ENCODE data around the gene SRF. TPM values are rescaled to one million over a fixed set of nuclear protein-coding genes. Genes with fewer than 3 reads are reported as not detected.

The SRF gene
- total and polyA plus RNA-seq, 2 donors (not counting 1 experiment from before 2014, with no cell fraction given) = 16.0 to 32.3 TPM

- H3K79me2 ChIP-seq (ENCODE audit: control insufficient read depth, insufficient read depth, low read length) = no peaks in the 10 kb centered on the region
- no peak overlapping the region for H3K27ac ChIP-seq (ENCODE audit: insufficient read depth, low read length)
- no peak overlapping the region for H3K4me2 ChIP-seq (ENCODE audit: extremely low read depth, insufficient read depth, low read length)
- H3K9ac ChIP-seq (ENCODE audit: insufficient read depth, low read length) = no peak overlapping the region
- TF ChIP-seq CTCF (conservative IDR thresholded peaks at IDR 0.05 in 1 of 2, IDR thresholded peaks at IDR 0.05 in 1 of 2; ENCODE audit: low read depth in 1 of 2, low read length in 2 of 2) (no peak), EZH2 (IDR thresholded peaks at IDR 0.05; ENCODE audit: low read length, missing control alignments) (no peak)
- no peaks in the 10 kb centered on the region for H3K9me3 ChIP-seq (ENCODE audit: control insufficient read depth, insufficient read depth, low read depth, low read length)
- H2AFZ ChIP-seq (ENCODE audit: low read length) = no peak overlapping the region
- DNase-seq (ENCODE audit: low read depth in 2 of 2) = no peak
- no peaks in the 10 kb centered on the region for H3K27me3 ChIP-seq (ENCODE audit: control insufficient read depth, insufficient read depth, low read length)
- peaks cover 7% of the 10 kb centered on the region for H3K36me3 ChIP-seq (ENCODE audit: control insufficient read depth, insufficient read depth, low read length)
- H4K20me1 ChIP-seq (ENCODE audit: control insufficient read depth, extremely low read depth, insufficient read depth, low read length) = no peaks in the 10 kb centered on the region
- H3K4me3 ChIP-seq (replicated peaks in 1 of 4; ENCODE audit: control extremely low read depth in 1 of 4, insufficient read depth in 1 of 4, low read depth in 3 of 4, low read length in 4 of 4) = no peak overlapping the region
- H3K4me1 ChIP-seq (ENCODE audit: control insufficient read depth, extremely low read depth, insufficient read depth, low read length) = no peaks in the 10 kb centered on the region
These were observed 40.9 kb downstream of the SRF start for GRCh38 chr6:43211955-43212354.

- no peak overlapping the region for H2AFZ ChIP-seq (ENCODE audit: low read length)
These were observed 42.4 kb downstream of the SRF start for GRCh38 chr6:43213431-43213830.

GRCh38 chr6:43215066-43215465 is 44.0 kb downstream of the SRF start:
- Histone ChIP-seq H3K36me3 (ENCODE audit: control insufficient read depth, insufficient read depth, low read length) (peaks cover 7% of the 10 kb centered on the region), H4K20me1 (ENCODE audit: control insufficient read depth, extremely low read depth, insufficient read depth, low read length) (no peaks in the 10 kb centered on the region), H3K4me2 (ENCODE audit: extremely low read depth, insufficient read depth, low read length) (no peak overlapping the region), H3K4me3 (replicated peaks in 1 of 4; ENCODE audit: control extremely low read depth in 1 of 4, insufficient read depth in 1 of 4, low read depth in 3 of 4, low read length in 4 of 4) (no peak overlapping the region), H3K9ac (ENCODE audit: insufficient read depth, low read length) (no peak overlapping the region), H3K27ac (ENCODE audit: insufficient read depth, low read length) (no peak overlapping the region), H3K27me3 (ENCODE audit: control insufficient read depth, insufficient read depth, low read length) (no peaks in the 10 kb centered on the region), H3K79me2 (ENCODE audit: control insufficient read depth, insufficient read depth, low read length) (no peaks in the 10 kb centered on the region), H2AFZ (ENCODE audit: low read length) (no peak overlapping the region), H3K4me1 (ENCODE audit: control insufficient read depth, extremely low read depth, insufficient read depth, low read length) (no peaks in the 10 kb centered on the region), H3K9me3 (ENCODE audit: control insufficient read depth, insufficient read depth, low read depth, low read length) (no peaks in the 10 kb centered on the region)
- TF ChIP-seq CTCF (conservative IDR thresholded peaks at IDR 0.05 in 1 of 2, IDR thresholded peaks at IDR 0.05 in 1 of 2; ENCODE audit: low read depth in 1 of 2, low read length in 2 of 2) (no peak), EZH2 (IDR thresholded peaks at IDR 0.05; ENCODE audit: low read length, missing control alignments) (no peak)
- no peak for DNase-seq (ENCODE audit: low read depth in 2 of 2)

More at GRCh38 chr6:43213431-43213830, 42.4 kb downstream of the SRF start:
- Histone ChIP-seq H3K27ac (ENCODE audit: insufficient read depth, low read length) (no peak overlapping the region), H3K4me1 (ENCODE audit: control insufficient read depth, extremely low read depth, insufficient read depth, low read length) (no peaks in the 10 kb centered on the region), H3K9ac (ENCODE audit: insufficient read depth, low read length) (no peak overlapping the region), H3K27me3 (ENCODE audit: control insufficient read depth, insufficient read depth, low read length) (no peaks in the 10 kb centered on the region), H3K79me2 (ENCODE audit: control insufficient read depth, insufficient read depth, low read length) (no peaks in the 10 kb centered on the region), H3K36me3 (ENCODE audit: control insufficient read depth, insufficient read depth, low read length) (peaks cover 7% of the 10 kb centered on the region), H4K20me1 (ENCODE audit: control insufficient read depth, extremely low read depth, insufficient read depth, low read length) (no peaks in the 10 kb centered on the region), H3K9me3 (ENCODE audit: control insufficient read depth, insufficient read depth, low read depth, low read length) (no peaks in the 10 kb centered on the region), H3K4me2 (ENCODE audit: extremely low read depth, insufficient read depth, low read length) (no peak overlapping the region), H3K4me3 (replicated peaks in 1 of 4; ENCODE audit: control extremely low read depth in 1 of 4, insufficient read depth in 1 of 4, low read depth in 3 of 4, low read length in 4 of 4) (no peak overlapping the region)
- no peak for DNase-seq (ENCODE audit: low read depth in 2 of 2)
- TF ChIP-seq CTCF (conservative IDR thresholded peaks at IDR 0.05 in 1 of 2, IDR thresholded peaks at IDR 0.05 in 1 of 2; ENCODE audit: low read depth in 1 of 2, low read length in 2 of 2) (no peak), EZH2 (IDR thresholded peaks at IDR 0.05; ENCODE audit: low read length, missing control alignments) (no peak)
